Lower leg skin (tissue), 3 donors: Measurements from ENCODE around the gene ENO4.

Source experiments
- POLR2A ChIP-seq, 2 donors: fragments of 450-650 bp; IDR thresholded peaks; one replicate each; pipeline ENCODE4 v1.6.1; 2016 to 2017; ENCODE audit warnings: antibody characterized with exemption in 2 of 2, mild to moderate bottlenecking in 1 of 2, moderate library complexity in 1 of 2
- TF ChIP-seq, protein P1 (sequence below), 3 donors: fragments of 450-650 bp; IDR thresholded peaks; one replicate each; pipeline ENCODE4 v1.5.1; 2016; ENCODE audit warnings: antibody characterized with exemption in 3 of 3, mild to moderate bottlenecking in 3 of 3, moderate library complexity in 2 of 3

DNA sequence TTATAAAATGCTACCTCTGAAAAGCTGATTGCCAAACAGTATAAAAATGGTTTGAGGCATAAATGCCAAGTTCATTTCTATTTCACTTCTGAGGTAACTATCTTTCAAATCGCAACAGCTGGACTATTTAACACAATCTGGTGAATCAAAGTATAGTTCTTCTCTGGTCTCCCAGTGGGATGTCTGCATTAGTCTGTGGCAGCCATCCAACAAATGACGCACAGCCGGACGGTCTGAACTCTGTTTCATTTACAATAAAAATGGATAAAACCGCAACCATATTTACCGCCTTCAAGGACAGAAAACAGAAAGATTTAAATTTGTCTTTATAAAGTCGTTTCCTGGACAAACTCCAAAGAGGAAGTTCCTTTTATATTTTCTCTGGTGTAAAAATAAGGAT is 41.9 kb downstream of the ENO4 start:
- no peak for TF ChIP-seq POLR2A (IDR thresholded peaks at IDR 0.05)
- TF ChIP-seq, protein P1, sequence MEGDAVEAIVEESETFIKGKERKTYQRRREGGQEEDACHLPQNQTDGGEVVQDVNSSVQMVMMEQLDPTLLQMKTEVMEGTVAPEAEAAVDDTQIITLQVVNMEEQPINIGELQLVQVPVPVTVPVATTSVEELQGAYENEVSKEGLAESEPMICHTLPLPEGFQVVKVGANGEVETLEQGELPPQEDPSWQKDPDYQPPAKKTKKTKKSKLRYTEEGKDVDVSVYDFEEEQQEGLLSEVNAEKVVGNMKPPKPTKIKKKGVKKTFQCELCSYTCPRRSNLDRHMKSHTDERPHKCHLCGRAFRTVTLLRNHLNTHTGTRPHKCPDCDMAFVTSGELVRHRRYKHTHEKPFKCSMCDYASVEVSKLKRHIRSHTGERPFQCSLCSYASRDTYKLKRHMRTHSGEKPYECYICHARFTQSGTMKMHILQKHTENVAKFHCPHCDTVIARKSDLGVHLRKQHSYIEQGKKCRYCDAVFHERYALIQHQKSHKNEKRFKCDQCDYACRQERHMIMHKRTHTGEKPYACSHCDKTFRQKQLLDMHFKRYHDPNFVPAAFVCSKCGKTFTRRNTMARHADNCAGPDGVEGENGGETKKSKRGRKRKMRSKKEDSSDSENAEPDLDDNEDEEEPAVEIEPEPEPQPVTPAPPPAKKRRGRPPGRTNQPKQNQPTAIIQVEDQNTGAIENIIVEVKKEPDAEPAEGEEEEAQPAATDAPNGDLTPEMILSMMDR (IDR thresholded peaks at IDR 0.05), result no peak
